Heart left ventricle (tissue), 13 donors: Measurements from ENCODE around the gene SUPT20H.

Experiments used
- CTCF ChIP-seq, 12 donors: fragments of 200-600 bp; sonication (generic) in 4 of 12; IDR thresholded peaks; one replicate each; pipeline versions ENCODE4 v1.5.0 to v1.8.0; 2018 to 2022; ENCODE audit warnings: antibody characterized with exemption in 12 of 12, mild to moderate bottlenecking in 5 of 12
- POLR2A ChIP-seq, 2 donors: fragments of 450-650 bp; IDR thresholded peaks; one replicate each; pipeline ENCODE4 v1.6.1; 2017; ENCODE audit warnings: antibody characterized with exemption in 2 of 2, mild to moderate bottlenecking in 2 of 2, moderate library complexity in 2 of 2
- donor health status: ischemic (EF 13 %, LVEDD 7.1; RV severe dilation, severe dysfunction).
- donor health status: DM: no; HTN: yes; CAD: no.
- donor health status: DM: no; HTN: no; CAD: no.
- donor health status: ischemic (EF 25% LVEDD 6.9; RV normal size, moderate dysfunction).
- donor health status: ischemic (EF 25% LVEDD 5.7; RV mildly dilated, moderate dysfunction).
- donor health status: ischemic (EF 35%, LVEDD 5.7; RV mildly dilated, moderate dysfunction).
- donor health status: nonischemic (EF 11% LVEDD 7.7; RV severe dilation, severe dysfunction).
- donor health status: DM: yes; HTN: yes; CAD: no.
- donor health status: PGD.
- donor health status: ischemic (EF 29% LVEDD 5.4; RV normal size, mild dysfunction).
- donor health status: nonischemic (EF 23%, LVEDD 6.1; RV moderate dilation, normal function).

GRCh38 chr13:36979361-36980050 is 80.0 kb downstream of the SUPT20H start:
- no peak for TF ChIP-seq CTCF (IDR thresholded peaks at IDR 0.05)
- no peak for TF ChIP-seq POLR2A (IDR thresholded peaks at IDR 0.05)
